8988T (cell line): Measurements from ENCODE around the gene CHMP4A.
"Not testable (repeated sequence)": the region's sequence is repeated elsewhere in the genome, so short reads cannot be mapped to it uniquely, and the experiment has no call there.

Experiments used
- DNase-seq: peaks from one replicate; pipeline ENCODE4 v3.0.0; 2011

CHMP4A gene

GRCh38 chr14:24246765-24247212 is 33.5 kb upstream of the CHMP4A start:
- no peak for DNase-seq

- DNase-seq = not testable (repeated sequence)
Observed at GRCh38 chr14:24245350-24245749, 32.1 kb upstream of the CHMP4A start.

- DNase-seq = no peak
Observed at GRCh38 chr14:24243336-24243836, 30.1 kb upstream of the CHMP4A start.

GRCh38 chr14:24241829-24242443 is 28.6 kb upstream of the CHMP4A start:
- DNase-seq = peak; percentile 79

GRCh38 chr14:24240110-24240918 is 27.0 kb upstream of the CHMP4A start:
- DNase-seq = no peak

- DNase-seq = no peak
Observed at GRCh38 chr14:24238527-24239037, 25.3 kb upstream of the CHMP4A start.

- DNase-seq = no peak
Observed at GRCh38 chr14:24238123-24238522, 24.8 kb upstream of the CHMP4A start.

- no peak for DNase-seq
Observed at GRCh38 chr14:24237463-24237955, 24.2 kb upstream of the CHMP4A start.

- no peak for DNase-seq
Observed at GRCh38 chr14:24236689-24237462, 23.6 kb upstream of the CHMP4A start.

GRCh38 chr14:24235804-24236688 is 22.8 kb upstream of the CHMP4A start:
- no peak for DNase-seq

GRCh38 chr14:24234095-24235005 is 21.1 kb upstream of the CHMP4A start:
- no peak for DNase-seq

GRCh38 chr14:24233538-24233866 is 20.2 kb upstream of the CHMP4A start:
- DNase-seq = no peak

- no peak for DNase-seq
Observed at GRCh38 chr14:24232645-24233537, 19.6 kb upstream of the CHMP4A start, which contains the start of gene GMPR2. Gene GMPR2 (plus strand): TSS chr14:24232929. CDS start chr14:24233254, 325 bp downstream.

- DNase-seq = no peak
Observed at GRCh38 chr14:24232121-24232644, 18.9 kb upstream of the CHMP4A start, which contains the start of gene NEDD8. Gene NEDD8 (minus strand): TSS chr14:24232367. CDS start chr14:24232267, 100 bp downstream.

GRCh38 chr14:24231263-24232120 is 18.2 kb upstream of the CHMP4A start:
- no peak for DNase-seq

- no peak for DNase-seq
Observed at GRCh38 chr14:24228902-24229301, 15.6 kb upstream of the CHMP4A start.

- DNase-seq = no peak
Observed at GRCh38 chr14:24226473-24226872, 13.2 kb upstream of the CHMP4A start.

GRCh38 chr14:24224618-24225071 is 11.4 kb upstream of the CHMP4A start:
- no peak for DNase-seq
